SK-N-SH (cell line): ENCODE results near the gene DCUN1D2. TPM values are rescaled to one million over a fixed set of nuclear protein-coding genes. Genes with fewer than 3 reads are reported as not detected.

ENCODE experiments used
- CTCF ChIA-PET: fragments of 300-600, 350-600 bp; formaldehyde crosslinking; extraction: SDS; loops from one replicate; lab custom pipeline; 2021; lab: Yijun Ruan, JAX
- POLR2A ChIA-PET: fragments of 350-600 bp; sonication (Branson Sonifier 250); formaldehyde crosslinking; extraction: SDS; loops from one replicate; lab custom pipeline; 2020; ENCODE audit warnings: antibody characterized with exemption, inconsistent platforms; lab: Yijun Ruan, JAX
- DNase-seq: peaks from one replicate; pipeline ENCODE4 v3.0.0; 2012
- H2AFZ ChIP-seq: fragments of 200-600 bp; sonication (generic); 2 replicates; pipeline ENCODE4 v1.8.1; 2016; ENCODE audit warnings: antibody characterized with exemption, mild to moderate bottlenecking, low read depth
- H3F3A ChIP-seq: fragments of 200-600 bp; sonication (generic); replicated peaks from 2 replicates; pipeline ENCODE3; 2016; ENCODE audit warnings: antibody characterized with exemption, mild to moderate bottlenecking; ENCODE audit not compliant: insufficient read depth
- H3K27ac ChIP-seq, 2 experiments: fragments of 200-500 bp in 1 of 2; fragments of 200-600 bp in 1 of 2; sonication (Bioruptor generic) in 1 of 2; sonication (generic), shearing (Covaris generic) in 1 of 2; 2 replicates each; pipeline versions ENCODE4 v1.5.1 to v1.6.1; 2014 to 2016; ENCODE audit warnings: low read depth in 2 of 2, inconsistent platforms in 1 of 2, low read length in 1 of 2, mild to moderate bottlenecking in 1 of 2, mixed read lengths in 1 of 2
- H3K27me3 ChIP-seq: fragments of 200-600 bp; sonication (generic), shearing (Covaris generic); 2 replicates; pipeline ENCODE4 v1.6.1; 2016; ENCODE audit warnings: mixed run types; ENCODE audit not compliant: insufficient read depth
- H3K36me3 ChIP-seq, 2 experiments: fragments of 200-500 bp in 1 of 2; fragments of 200-600 bp in 1 of 2; sonication (Bioruptor generic) in 1 of 2; sonication (generic) in 1 of 2; replicated peaks in 1 of 2; 2 replicates each; pipeline versions ENCODE3 to v1.5.1; 2014 to 2016; ENCODE audit warnings: low read length in 1 of 2, mild to moderate bottlenecking in 1 of 2; ENCODE audit not compliant: insufficient read depth in 2 of 2, control insufficient read depth in 1 of 2
- H3K4me1 ChIP-seq, 2 experiments: fragments of 200-500 bp in 1 of 2; fragments of 200-600 bp in 1 of 2; sonication (Bioruptor generic) in 1 of 2; sonication (generic), shearing (Covaris generic) in 1 of 2; 2 replicates each; pipeline versions ENCODE4 v1.5.1 to v1.6.1; 2014 to 2016; ENCODE audit warnings: low read depth in 1 of 2, low read length in 1 of 2, mixed run types in 1 of 2; ENCODE audit not compliant: insufficient read depth in 2 of 2, control insufficient read depth in 1 of 2
- H3K4me2 ChIP-seq: fragments of 200-600 bp; sonication (generic), shearing (Covaris generic); 2 replicates; pipeline ENCODE4 v1.6.1; 2017; ENCODE audit warnings: mixed run types
- H3K4me3 ChIP-seq, 2 experiments: fragments of 200-500 bp in 1 of 2; fragments of 200-600 bp in 1 of 2; sonication (Bioruptor generic) in 1 of 2; sonication (generic), shearing (Covaris generic) in 1 of 2; 2 replicates each; pipeline versions ENCODE4 v1.5.1 to v1.8.1; 2014 to 2016; ENCODE audit warnings: low read depth in 2 of 2, inconsistent platforms in 1 of 2, low read length in 1 of 2, mild to moderate bottlenecking in 1 of 2, mixed read lengths in 1 of 2, moderate library complexity in 1 of 2
- H3K79me2 ChIP-seq: fragments of 200-600 bp; sonication (generic); 2 replicates; pipeline ENCODE4 v1.8.1; 2017; ENCODE audit warnings: mild to moderate bottlenecking; ENCODE audit not compliant: insufficient read depth
- H3K9ac ChIP-seq: fragments of 200-600 bp; sonication (generic); 2 replicates; pipeline ENCODE4 v1.6.1; 2017; ENCODE audit warnings: mixed run types
- H3K9me2 ChIP-seq: fragments of 200-600 bp; sonication (generic); 2 replicates; pipeline ENCODE4 v1.6.1; 2017; ENCODE audit warnings: mixed run types
- H3K9me3 ChIP-seq: fragments of 200-600 bp; sonication (generic); 2 replicates; pipeline ENCODE4 v1.6.1; 2017; ENCODE audit warnings: mixed run types, mild to moderate bottlenecking, moderate library complexity
- H4K20me1 ChIP-seq: fragments of 200-600 bp; sonication (generic); 2 replicates; pipeline ENCODE4 v1.6.1; 2017; ENCODE audit warnings: mild to moderate bottlenecking, mixed run types; ENCODE audit not compliant: insufficient read depth
- RAD21 ChIP-seq: IDR thresholded peaks from 2 replicates; pipeline ENCODE4 v1.6.1; 2012; ENCODE audit warnings: mild to moderate bottlenecking, low read length
- SMC3 ChIP-seq: IDR thresholded peaks from 2 replicates; pipeline ENCODE4 v1.6.1; 2012; ENCODE audit warnings: low read depth, low read length, improper control_type of control experiment
- TAF1 ChIP-seq: IDR thresholded peaks from 2 replicates; pipeline ENCODE4 v1.6.1; 2012; ENCODE audit warnings: low read depth, mild to moderate bottlenecking, low read length, moderate library complexity, borderline replicate concordance
- WGBS: methylation state at CpG from one replicate; pipeline ENCODE4 v1.1.6; 2017; ENCODE audit warnings: low lambda C conversion rate; 5-methylcytosine and 5-hydroxymethylcytosine counted together
- polyA plus RNA-seq, 3 experiments: library from polyadenylated mRNA; depleted of rRNA; stranded (reverse); fragments of >200 nt; gene quantifications; 2 replicates each; pipeline ENCODE4 v1.2.3, GENCODE V29; 2012
- TF ChIP-seq, protein P1 (sequence below): fragments of 200-600 bp; sonication (generic); IDR thresholded peaks from 2 replicates; pipeline ENCODE4 v1.6.1; 2017; ENCODE audit warnings: antibody characterized with exemption, mild to moderate bottlenecking, moderate library complexity
- TF ChIP-seq, protein P2 (sequence below): IDR thresholded peaks from 2 replicates; pipeline ENCODE4 v1.6.1; 2012; ENCODE audit warnings: mild to moderate bottlenecking, low read depth, low read length, moderate library complexity

Gene DCUN1D2
- polyA plus RNA-seq, 1 of the 3 experiments (the other 2 are of a cell fraction): 11.0 TPM

DNA sequence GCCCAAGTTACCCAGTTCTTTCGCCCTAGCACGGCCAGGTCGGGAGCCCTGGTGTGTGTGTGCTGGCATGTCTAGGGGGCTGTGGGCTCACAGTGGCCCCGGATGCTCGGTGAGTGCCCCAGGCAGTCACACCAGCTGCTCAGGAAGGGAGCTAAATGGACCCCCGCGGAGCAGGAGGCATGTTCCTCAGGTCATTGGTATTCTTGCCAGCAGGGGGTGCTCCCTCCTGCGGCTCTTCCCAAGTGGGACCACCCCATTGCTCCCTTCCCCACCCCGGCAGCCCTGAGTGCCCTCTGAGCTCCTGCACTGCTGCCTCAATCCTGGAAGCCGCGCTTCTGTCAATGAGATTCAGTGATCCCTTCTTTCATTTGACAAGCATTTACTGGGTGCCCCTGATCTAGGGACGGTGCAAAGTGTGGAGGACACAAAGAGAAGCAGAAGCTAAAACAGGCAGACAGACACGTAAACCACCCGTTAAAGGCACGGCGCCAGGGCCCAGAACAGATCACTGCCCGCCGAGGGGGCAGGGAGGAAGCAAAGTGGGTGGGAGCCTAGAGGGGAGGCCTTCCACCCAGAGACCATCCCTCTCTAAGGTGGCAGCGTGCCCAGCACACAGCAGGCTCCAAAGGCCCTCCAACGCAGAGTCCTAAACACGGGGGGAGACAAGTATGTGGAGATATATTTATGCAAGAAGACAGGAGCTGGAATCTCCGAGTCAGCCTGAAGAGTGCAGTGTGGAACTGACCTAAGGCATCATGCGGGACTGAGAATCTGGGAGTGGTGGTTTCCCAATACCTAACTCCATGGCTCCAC, 32.1 kb downstream of the DCUN1D2 start:
- peak; percentile 89 for DNase-seq
- Histone ChIP-seq H3K79me2 (no peaks in the 10 kb centered on the region), H3K4me2 (no peak overlapping the region), H2AFZ (no peak overlapping the region), H3K4me1 (peaks cover 0 to 22% of the 10 kb centered on the region in 2 experiments; a peak in 3 of 4 replicates), H3K9me2 (no peaks in the 10 kb centered on the region), H4K20me1 (no peaks in the 10 kb centered on the region), H3K9ac (no peak overlapping the region), H3K27ac (peak overlapping the region in 1 of 2 experiments; percentile 36; a peak in 1 of 4 replicates), H3F3A (no peaks in the 10 kb centered on the region), H3K27me3 (no peaks in the 10 kb centered on the region), H3K9me3 (no peaks in the 10 kb centered on the region), H3K4me3 (no peak overlapping the region), H3K36me3 (peaks cover 16 to 72% of the 10 kb centered on the region in 2 experiments)
- WGBS: 69% methylated on average over 14 of the region's 23 CpGs
- no peak for TF ChIP-seq TAF1
- TF ChIP-seq SMC3: peak; percentile 29; the same call in 1 of the 2 replicates
- peak; percentile 62 for TF ChIP-seq RAD21
- TF ChIP-seq, protein P1, sequence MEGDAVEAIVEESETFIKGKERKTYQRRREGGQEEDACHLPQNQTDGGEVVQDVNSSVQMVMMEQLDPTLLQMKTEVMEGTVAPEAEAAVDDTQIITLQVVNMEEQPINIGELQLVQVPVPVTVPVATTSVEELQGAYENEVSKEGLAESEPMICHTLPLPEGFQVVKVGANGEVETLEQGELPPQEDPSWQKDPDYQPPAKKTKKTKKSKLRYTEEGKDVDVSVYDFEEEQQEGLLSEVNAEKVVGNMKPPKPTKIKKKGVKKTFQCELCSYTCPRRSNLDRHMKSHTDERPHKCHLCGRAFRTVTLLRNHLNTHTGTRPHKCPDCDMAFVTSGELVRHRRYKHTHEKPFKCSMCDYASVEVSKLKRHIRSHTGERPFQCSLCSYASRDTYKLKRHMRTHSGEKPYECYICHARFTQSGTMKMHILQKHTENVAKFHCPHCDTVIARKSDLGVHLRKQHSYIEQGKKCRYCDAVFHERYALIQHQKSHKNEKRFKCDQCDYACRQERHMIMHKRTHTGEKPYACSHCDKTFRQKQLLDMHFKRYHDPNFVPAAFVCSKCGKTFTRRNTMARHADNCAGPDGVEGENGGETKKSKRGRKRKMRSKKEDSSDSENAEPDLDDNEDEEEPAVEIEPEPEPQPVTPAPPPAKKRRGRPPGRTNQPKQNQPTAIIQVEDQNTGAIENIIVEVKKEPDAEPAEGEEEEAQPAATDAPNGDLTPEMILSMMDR: peak; percentile 64
- ChIA-PET CTCF (interaction anchor here (0.7 to 9.0 kb wide), 29 partner anchors 8 to 289 kb away, joined by 3 to 128 read pairs (median 7); partner anchors contain the start of gene DCUN1D2), POLR2A (interaction anchor here (0.6 kb wide), 1 partner anchor 24 kb away, joined by 3 read pairs; no protein-coding TSS in a partner anchor)

DNA sequence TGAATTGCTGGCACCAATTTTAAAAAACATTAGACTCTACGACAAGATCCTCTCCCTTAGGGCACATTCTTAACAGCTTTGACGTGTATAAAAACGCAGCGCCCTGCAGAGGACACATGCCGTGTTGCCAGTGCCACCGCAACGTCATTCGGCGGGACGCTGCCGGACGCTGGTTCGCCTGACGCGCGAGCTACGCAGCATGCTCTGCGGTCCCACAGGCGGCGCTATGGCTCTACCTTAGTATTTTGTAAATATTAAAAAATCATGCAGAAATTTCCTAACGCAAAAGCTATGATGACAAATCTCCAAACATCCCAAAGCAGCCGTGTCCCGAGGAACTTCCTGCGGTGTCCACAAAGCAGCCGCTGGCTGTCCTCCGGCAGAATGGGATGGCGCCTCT, 33.0 kb downstream of the DCUN1D2 start:
- no peaks in the 10 kb centered on the region for H3K79me2 ChIP-seq
- no peak overlapping the region for H2AFZ ChIP-seq
- no peaks in the 10 kb centered on the region for H3K27me3 ChIP-seq
- H3K4me3 ChIP-seq: no peak overlapping the region
- no peak overlapping the region for H3K4me2 ChIP-seq
- H3K9ac ChIP-seq: no peak overlapping the region
- no peak overlapping the region for H3K27ac ChIP-seq
- DNase-seq: no peak
- no peaks in the 10 kb centered on the region for H3K9me3 ChIP-seq
- H3K4me1 ChIP-seq: peaks cover 0 to 27% of the 10 kb centered on the region in 2 experiments; a peak in 3 of 4 replicates
- 98% methylated on average over 27 of the region's 27 CpGs for WGBS
- peaks cover 24 to 78% of the 10 kb centered on the region in 2 experiments for H3K36me3 ChIP-seq
- no peaks in the 10 kb centered on the region for H3K9me2 ChIP-seq
- no peaks in the 10 kb centered on the region for H3F3A ChIP-seq
- TF ChIP-seq RAD21: peak; percentile 26
- TF ChIP-seq, protein P2, sequence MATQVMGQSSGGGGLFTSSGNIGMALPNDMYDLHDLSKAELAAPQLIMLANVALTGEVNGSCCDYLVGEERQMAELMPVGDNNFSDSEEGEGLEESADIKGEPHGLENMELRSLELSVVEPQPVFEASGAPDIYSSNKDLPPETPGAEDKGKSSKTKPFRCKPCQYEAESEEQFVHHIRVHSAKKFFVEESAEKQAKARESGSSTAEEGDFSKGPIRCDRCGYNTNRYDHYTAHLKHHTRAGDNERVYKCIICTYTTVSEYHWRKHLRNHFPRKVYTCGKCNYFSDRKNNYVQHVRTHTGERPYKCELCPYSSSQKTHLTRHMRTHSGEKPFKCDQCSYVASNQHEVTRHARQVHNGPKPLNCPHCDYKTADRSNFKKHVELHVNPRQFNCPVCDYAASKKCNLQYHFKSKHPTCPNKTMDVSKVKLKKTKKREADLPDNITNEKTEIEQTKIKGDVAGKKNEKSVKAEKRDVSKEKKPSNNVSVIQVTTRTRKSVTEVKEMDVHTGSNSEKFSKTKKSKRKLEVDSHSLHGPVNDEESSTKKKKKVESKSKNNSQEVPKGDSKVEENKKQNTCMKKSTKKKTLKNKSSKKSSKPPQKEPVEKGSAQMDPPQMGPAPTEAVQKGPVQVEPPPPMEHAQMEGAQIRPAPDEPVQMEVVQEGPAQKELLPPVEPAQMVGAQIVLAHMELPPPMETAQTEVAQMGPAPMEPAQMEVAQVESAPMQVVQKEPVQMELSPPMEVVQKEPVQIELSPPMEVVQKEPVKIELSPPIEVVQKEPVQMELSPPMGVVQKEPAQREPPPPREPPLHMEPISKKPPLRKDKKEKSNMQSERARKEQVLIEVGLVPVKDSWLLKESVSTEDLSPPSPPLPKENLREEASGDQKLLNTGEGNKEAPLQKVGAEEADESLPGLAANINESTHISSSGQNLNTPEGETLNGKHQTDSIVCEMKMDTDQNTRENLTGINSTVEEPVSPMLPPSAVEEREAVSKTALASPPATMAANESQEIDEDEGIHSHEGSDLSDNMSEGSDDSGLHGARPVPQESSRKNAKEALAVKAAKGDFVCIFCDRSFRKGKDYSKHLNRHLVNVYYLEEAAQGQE: no peak
- TF ChIP-seq, protein P1: 0 out of 2 replicates have a peak, but pooled peaks have one; percentile 18
- ChIA-PET CTCF (interaction anchor here (0.8 to 9.0 kb wide), 30 partner anchors 7 to 288 kb away, joined by 3 to 128 read pairs (median 6); partner anchors contain the start of gene DCUN1D2), POLR2A (no interaction called here)
- H4K20me1 ChIP-seq: no peaks in the 10 kb centered on the region
